HG02571 (cell line): ENCODE data around the gene SEPSECS.
A peak's percentile ranks its signal among the peaks of the same experiment; 100 is the strongest.

Experiments used
- ATAC-seq: cut with Tn5 transposase; IDR thresholded peaks from one replicate; pipeline ENCODE4 v1.9.1; 2021; ENCODE audit warnings: mild to moderate bottlenecking, moderate library complexity; ENCODE audit not compliant: unreplicated experiment

Gene SEPSECS

GRCh38 chr4:25159837-25160713, at the start of gene SEPSECS:
Gene SEPSECS, minus strand, starts transcription at chr4:25160449. Its CDS starts 80 bp downstream, at chr4:25160369.
- peak; percentile 84 for ATAC-seq

GRCh38 chr4:25209702-25210101, 49.5 kb upstream of the SEPSECS start:
- no peak for ATAC-seq

- no peak for ATAC-seq
Observed at GRCh38 chr4:25207997-25208396, 47.7 kb upstream of the SEPSECS start.

GRCh38 chr4:25198713-25199112, 38.5 kb upstream of the SEPSECS start:
- no peak for ATAC-seq

GRCh38 chr4:25190407-25190806, 30.2 kb upstream of the SEPSECS start:
- no peak for ATAC-seq

GRCh38 chr4:25184056-25184455, 23.8 kb upstream of the SEPSECS start:
- ATAC-seq: no peak

GRCh38 chr4:25182937-25183336, 22.7 kb upstream of the SEPSECS start:
- ATAC-seq: no peak

- peak; percentile 86 for ATAC-seq
Observed at GRCh38 chr4:25180524-25181131, 20.4 kb upstream of the SEPSECS start.

- no peak for ATAC-seq
Observed at GRCh38 chr4:25178838-25179261, 18.6 kb upstream of the SEPSECS start.

- no peak for ATAC-seq
Observed at GRCh38 chr4:25177147-25177546, 16.9 kb upstream of the SEPSECS start.

- ATAC-seq: no peak
Observed at GRCh38 chr4:25174674-25175073, 14.4 kb upstream of the SEPSECS start.

- ATAC-seq: peak; percentile 71
Observed at GRCh38 chr4:25172961-25173915, 13.0 kb upstream of the SEPSECS start.

- no peak for ATAC-seq
Observed at GRCh38 chr4:25171201-25171865, 11.1 kb upstream of the SEPSECS start.

- no peak for ATAC-seq
Observed at GRCh38 chr4:25169446-25169845, 9.2 kb upstream of the SEPSECS start.

GRCh38 chr4:25165916-25166315, 5.7 kb upstream of the SEPSECS start:
- no peak for ATAC-seq

- no peak for ATAC-seq
Observed at GRCh38 chr4:25163196-25163595, 2.9 kb upstream of the SEPSECS start.

GRCh38 chr4:25162566-25162965, 2.3 kb upstream of the SEPSECS start:
- ATAC-seq: no peak

GRCh38 chr4:25161593-25161950, 1.3 kb upstream of the SEPSECS start:
- ATAC-seq: no peak

GRCh38 chr4:25160714-25161592, 704 bp upstream of the SEPSECS start:
- peak; percentile 30 for ATAC-seq

GRCh38 chr4:25158817-25159216, 1.4 kb downstream of the SEPSECS start:
- no peak for ATAC-seq
